BJ (cell line): ENCODE measurements around the gene LAPTM5. TPM values are rescaled to one million over a fixed set of nuclear protein-coding genes. Genes with fewer than 3 reads are reported as not detected.
"Not testable (repeated sequence)": the region's sequence is repeated elsewhere in the genome, so short reads cannot be mapped to it uniquely, and the experiment has no call there.

Source experiments
- CTCF ChIA-PET: fragments of 350-600 bp; formaldehyde crosslinking; extraction: SDS; loops from one replicate; lab custom pipeline; 2021; ENCODE audit warnings: antibody characterized with exemption, inconsistent platforms; lab: Yijun Ruan, JAX
- POLR2A ChIA-PET: fragments of 300-600 bp; sonication (Branson Sonifier 250); formaldehyde crosslinking; extraction: SDS; loops from one replicate; lab custom pipeline; 2021; ENCODE audit warnings: antibody characterized with exemption; lab: Charles Lee
- DNase-seq: peaks from one replicate; pipeline ENCODE4 v3.0.0-alpha.2; 2011; ENCODE audit warnings: low read depth
- H3K27me3 ChIP-seq: 2 replicates; pipeline ENCODE4 v1.6.0; 2011; ENCODE audit warnings: low read length; ENCODE audit not compliant: control insufficient read depth, insufficient read depth
- H3K36me3 ChIP-seq: 2 replicates; pipeline ENCODE4 v1.5.1; 2011; ENCODE audit warnings: low read length; ENCODE audit not compliant: control insufficient read depth, insufficient read depth
- H3K4me3 ChIP-seq: 2 replicates; pipeline ENCODE4 v1.5.1; 2011; ENCODE audit warnings: low read depth, mild to moderate bottlenecking, control low read depth, low read length
- CTCF ChIP-seq: IDR thresholded peaks from 2 replicates; pipeline ENCODE4 v1.5.1; 2011; ENCODE audit warnings: low read depth, mild to moderate bottlenecking, control low read depth, inconsistent platforms, low read length, moderate library complexity; ENCODE audit not compliant: insufficient read depth
- polyA plus RNA-seq: library from polyadenylated mRNA; depleted of rRNA; stranded (reverse); fragments of >200 nt; gene quantifications from 2 replicates; pipeline ENCODE4 v1.2.3, GENCODE V29; 2011

Gene LAPTM5
- polyA plus RNA-seq, 1 experiment: 2.1 TPM

GRCh38 chr1:30790850-30791778 lies 33.5 kb upstream of the LAPTM5 start:
- ChIA-PET CTCF (interaction anchor here (1.1 to 20.1 kb wide), 7 partner anchors 8 to 121 kb away, joined by 4 to 548 read pairs (median 10); no protein-coding TSS in a partner anchor), POLR2A (no interaction called here)
- no peak for DNase-seq
- peaks cover 7% of the 10 kb centered on the region for H3K27me3 ChIP-seq
- H3K36me3 ChIP-seq: no peaks in the 10 kb centered on the region
- no peak overlapping the region for H3K4me3 ChIP-seq
- no peak for TF ChIP-seq CTCF

GRCh38 chr1:30790256-30790525 lies 32.6 kb upstream of the LAPTM5 start:
- H3K4me3 ChIP-seq, H3K36me3 ChIP-seq, DNase-seq, POLR2A ChIA-PET, H3K27me3 ChIP-seq: not testable (repeated sequence)
- CTCF ChIA-PET: interaction anchor here (1.1 to 4.4 kb wide), 4 partner anchors 8 to 121 kb away, joined by 4 to 27 read pairs (median 8); no protein-coding TSS in a partner anchor

GRCh38 chr1:30789388-30790255 lies 32.0 kb upstream of the LAPTM5 start:
- ChIA-PET POLR2A (no interaction called here), CTCF (interaction anchor here (1.0 to 12.6 kb wide), 5 partner anchors 11 to 122 kb away, joined by 3 to 261 read pairs (median 9); partner anchors contain the start of gene SDC3)
- H3K27me3 ChIP-seq: peaks cover 7% of the 10 kb centered on the region
- no peak overlapping the region for H3K4me3 ChIP-seq
- no peak for TF ChIP-seq CTCF
- H3K36me3 ChIP-seq: no peaks in the 10 kb centered on the region
- DNase-seq: no peak

GRCh38 chr1:30788580-30789387 lies 31.2 kb upstream of the LAPTM5 start:
- Histone ChIP-seq H3K36me3 (no peaks in the 10 kb centered on the region), H3K27me3 (peaks cover 7% of the 10 kb centered on the region), H3K4me3 (no peak overlapping the region)
- TF ChIP-seq CTCF: no peak
- DNase-seq: no peak
- ChIA-PET POLR2A (interaction anchor here (0.7 kb wide), 1 partner anchor 88 kb away, joined by 3 read pairs; no protein-coding TSS in a partner anchor), CTCF (interaction anchor here (0.8 to 12.6 kb wide), 8 partner anchors 9 to 140 kb away, joined by 3 to 261 read pairs (median 6); partner anchors contain the start of gene SDC3)

GRCh38 chr1:30787856-30788495 lies 30.4 kb upstream of the LAPTM5 start:
- POLR2A ChIA-PET: interaction anchor here (0.7 kb wide), 1 partner anchor 87 kb away, joined by 3 read pairs; no protein-coding TSS in a partner anchor
- CTCF ChIA-PET: interaction anchor here (0.8 to 12.6 kb wide), 6 partner anchors 8 to 141 kb away, joined by 3 to 261 read pairs (median 8); partner anchors contain the start of gene SDC3
- TF ChIP-seq CTCF: no peak

More at GRCh38 chr1:30787856-30788495, 30.4 kb upstream of the LAPTM5 start:
- H3K27me3 ChIP-seq: peaks cover 7% of the 10 kb centered on the region
- no peaks in the 10 kb centered on the region for H3K36me3 ChIP-seq
- no peak for DNase-seq
- no peak overlapping the region for H3K4me3 ChIP-seq
